T-helper 22 cell (primary cell): ENCODE results near the gene PRKD2.
A peak's percentile ranks its signal among the peaks of the same experiment; 100 is the strongest.

Experiments
- DNase-seq: peaks from one replicate; pipeline ENCODE4 v3.0.0-alpha.2; 2020; ENCODE audit warnings: low read depth

PRKD2 gene

DNA sequence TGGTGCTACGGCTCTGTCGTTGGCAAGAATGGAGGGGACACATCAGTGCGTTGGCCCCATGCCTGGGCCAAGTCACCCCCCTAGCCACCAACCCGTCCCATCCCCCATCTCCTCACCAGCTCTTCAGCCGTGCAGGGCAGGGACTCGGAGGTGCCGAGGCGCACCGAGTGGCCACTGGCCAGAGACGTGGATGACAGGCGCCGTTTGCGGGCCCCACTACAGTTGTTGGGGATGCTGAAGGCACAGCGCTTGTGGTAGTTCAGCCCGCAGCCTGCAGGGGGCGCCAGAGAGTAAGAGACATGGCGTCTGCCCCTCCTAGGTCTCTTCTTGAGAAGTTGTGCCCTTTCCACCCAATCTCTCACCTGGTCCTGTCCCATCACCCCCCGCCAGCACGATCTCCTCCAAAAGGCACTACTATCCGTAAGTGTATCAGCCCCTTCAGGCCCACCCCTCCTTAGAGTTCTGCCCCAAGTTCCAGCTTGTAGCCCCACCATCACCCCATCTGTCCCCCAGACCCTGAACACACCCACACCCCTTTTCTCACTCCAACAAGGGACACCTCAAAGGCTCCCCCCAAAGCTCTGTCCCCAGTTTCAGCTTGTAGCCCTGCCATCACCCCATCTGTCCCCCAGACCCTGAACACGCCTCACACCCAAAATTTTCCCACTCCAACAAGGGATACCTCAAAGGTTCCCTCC is 12.4 kb downstream of the PRKD2 start:
- peak; percentile 43 for DNase-seq

DNA sequence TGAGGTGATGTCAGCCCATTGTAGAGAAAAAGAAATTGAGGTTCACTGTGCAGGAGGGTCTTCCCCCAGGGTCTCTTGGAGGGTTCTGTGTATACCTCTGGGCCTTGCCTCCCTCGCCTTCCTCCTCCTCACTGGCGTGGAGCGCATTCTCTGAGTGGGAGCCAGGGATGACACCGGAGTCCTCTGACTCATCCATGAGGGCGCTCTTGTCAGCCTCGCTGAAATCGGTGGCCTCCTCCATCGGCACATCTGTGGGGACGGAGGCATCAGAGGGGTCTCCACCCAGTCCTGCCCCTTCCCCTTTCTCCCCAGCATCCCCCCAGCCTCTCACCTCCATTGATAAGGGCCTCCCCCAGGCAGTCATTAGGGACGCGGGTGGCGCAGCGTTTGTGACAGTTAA is 16.2 kb downstream of the PRKD2 start:
- no peak for DNase-seq

GRCh38 chr19:46698395-46699321 is 18.3 kb downstream of the PRKD2 start:
- DNase-seq: no peak

DNA sequence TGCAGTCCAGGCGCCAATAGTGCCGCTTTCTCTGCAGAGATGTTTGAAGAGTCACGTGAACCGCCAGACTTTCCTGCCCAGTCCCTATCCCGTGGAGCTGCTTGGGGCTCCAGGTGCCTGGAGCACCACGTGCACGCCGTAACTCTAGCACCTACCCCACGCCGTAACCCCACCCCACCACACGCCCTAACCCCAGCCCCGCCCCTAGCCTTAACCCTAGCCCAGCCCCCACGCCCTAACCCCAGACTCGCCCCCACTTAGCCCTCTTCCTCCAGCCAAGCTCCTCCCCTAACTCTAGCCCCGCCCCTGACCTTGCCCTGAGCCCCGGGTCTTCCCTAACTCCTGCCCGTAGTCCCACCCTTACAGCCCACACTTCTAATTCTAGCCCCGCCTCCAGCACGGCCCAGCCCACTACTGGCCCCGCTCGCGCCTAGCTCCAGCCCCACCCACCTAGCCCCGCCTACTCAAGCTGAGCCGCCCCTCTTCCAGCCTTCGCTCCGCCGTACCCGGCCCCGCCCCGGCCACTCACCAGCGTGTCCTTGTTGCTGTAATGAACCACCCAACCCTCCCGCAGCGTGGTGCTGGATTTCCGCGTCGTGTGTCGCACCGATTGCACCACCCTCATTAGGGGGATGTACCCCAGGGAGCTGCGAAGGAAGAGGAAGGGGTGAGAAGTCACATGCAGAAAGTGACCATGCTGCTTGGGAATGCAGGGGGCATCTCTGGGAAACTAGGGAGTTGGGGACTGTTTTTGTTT is 19.5 kb downstream of the PRKD2 start:
- DNase-seq: no peak

GRCh38 chr19:46696866-46697203 is 20.1 kb downstream of the PRKD2 start:
- DNase-seq: no peak

- DNase-seq: no peak
These were observed 20.9 kb downstream of the PRKD2 start for GRCh38 chr19:46696052-46696451.

- DNase-seq: no peak
These were observed 23.2 kb downstream of the PRKD2 start for GRCh38 chr19:46693760-46694159.

GRCh38 chr19:46692918-46693722 is 23.8 kb downstream of the PRKD2 start:
- DNase-seq: no peak

- DNase-seq: no peak
These were observed 25.0 kb downstream of the PRKD2 start for GRCh38 chr19:46691948-46692347.

GRCh38 chr19:46691104-46691503 is 25.8 kb downstream of the PRKD2 start:
- DNase-seq: no peak

DNA sequence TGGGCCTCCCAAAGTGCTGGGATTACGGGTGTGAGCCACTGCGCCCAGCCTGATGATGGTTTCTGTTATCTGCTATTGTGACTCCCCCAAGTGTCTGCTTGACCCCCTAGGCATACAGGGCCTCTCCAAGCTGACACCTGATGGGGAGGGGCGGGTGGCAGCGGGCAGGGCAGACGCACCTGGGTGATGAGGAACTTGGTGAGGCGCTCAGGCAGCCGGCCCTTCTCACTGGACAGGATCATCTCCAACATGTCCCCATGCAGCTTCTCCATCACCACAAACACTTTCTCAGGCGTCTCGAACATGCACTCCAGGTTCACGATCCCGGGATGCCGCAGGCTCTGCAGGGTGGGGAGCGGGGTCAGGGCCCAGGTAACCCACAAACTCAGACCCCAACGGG is 27.6 kb downstream of the PRKD2 start:
- no peak for DNase-seq

DNA sequence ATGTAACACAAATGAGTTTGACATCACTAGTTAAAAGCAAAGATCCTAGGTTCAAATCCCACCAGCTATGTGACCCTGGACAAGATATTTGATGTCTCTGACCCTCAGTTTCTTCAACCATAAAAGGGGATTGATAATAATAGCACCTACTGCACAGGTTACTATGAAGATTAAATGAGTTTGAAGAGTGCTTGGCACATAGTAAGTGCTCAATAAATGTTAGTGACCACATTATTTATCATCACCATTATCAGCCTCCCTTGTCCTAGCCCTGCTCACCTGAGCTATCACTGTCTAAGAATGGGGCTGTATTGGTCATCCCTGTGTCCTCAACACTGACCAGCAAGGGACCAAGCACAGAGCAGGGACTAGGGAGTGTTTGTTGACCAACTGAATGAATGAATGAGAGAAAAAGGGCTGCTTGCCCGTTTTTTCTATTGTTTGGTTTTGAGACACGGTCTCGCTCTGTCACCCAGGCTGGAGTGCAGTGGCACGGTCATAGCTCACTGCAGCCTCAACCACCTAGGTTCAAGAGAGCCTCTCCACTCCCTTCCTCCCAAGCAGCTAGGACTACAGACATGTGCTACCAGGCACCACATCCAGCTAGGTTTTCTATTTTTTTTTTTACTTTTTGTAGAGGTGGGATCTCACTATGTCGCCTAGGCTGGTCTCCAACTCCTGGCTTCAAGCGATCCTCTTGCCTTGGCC is 29.3 kb downstream of the PRKD2 start:
- no peak for DNase-seq

- no peak for DNase-seq
These were observed 31.7 kb downstream of the PRKD2 start for GRCh38 chr19:46685189-46685588.

- DNase-seq: peak; percentile 29
These were observed 38.7 kb downstream of the PRKD2 start for GRCh38 chr19:46678110-46678732.

- DNase-seq: no peak
These were observed 42.3 kb downstream of the PRKD2 start for GRCh38 chr19:46674416-46675178.

- no peak for DNase-seq
These were observed 46.1 kb downstream of the PRKD2 start for GRCh38 chr19:46670813-46671212.

- no peak for DNase-seq
These were observed 48.3 kb downstream of the PRKD2 start for GRCh38 chr19:46668662-46669061.

- DNase-seq: no peak
These were observed 51.8 kb downstream of the PRKD2 start for GRCh38 chr19:46665072-46665471.

DNA sequence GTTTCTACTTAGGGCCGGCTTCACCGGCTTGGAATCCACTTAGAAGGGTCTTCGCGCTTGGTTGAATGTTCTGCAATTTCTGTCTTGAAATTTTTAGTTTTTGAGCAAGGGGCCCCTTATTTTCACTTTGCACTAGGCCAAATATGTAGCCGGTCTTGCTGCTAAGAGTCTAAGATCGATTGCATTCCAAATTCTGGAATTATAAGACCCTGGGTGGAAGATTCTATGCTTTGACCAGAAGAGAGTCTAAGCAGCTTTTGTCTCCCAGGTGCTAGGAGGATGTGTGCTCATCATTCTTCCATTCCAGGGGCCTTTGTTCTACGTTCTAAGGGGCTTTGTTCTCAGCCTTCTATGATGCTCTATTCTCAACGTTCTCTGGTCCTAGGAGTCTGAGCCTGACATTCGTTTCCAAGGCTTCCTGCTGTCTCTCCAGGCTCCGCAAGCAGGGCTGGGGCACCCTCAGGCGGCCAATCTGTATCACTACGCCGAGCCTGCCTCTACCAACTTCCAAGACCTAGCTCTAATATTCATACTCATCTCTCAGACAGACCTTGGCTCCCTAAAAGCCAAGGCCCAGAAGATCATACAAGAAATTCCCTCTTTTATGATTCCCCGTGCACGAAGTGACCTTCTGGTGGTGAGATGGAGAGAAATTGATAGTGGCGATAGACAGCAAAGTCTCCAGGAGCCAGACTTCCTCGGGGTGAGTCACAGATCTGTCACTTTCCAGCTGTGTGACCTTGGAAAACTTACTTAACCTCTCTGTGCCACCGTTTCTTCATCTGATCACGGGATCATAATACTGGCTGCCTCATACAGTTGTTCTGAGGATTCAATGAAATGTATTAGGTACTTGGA is 55.0 kb downstream of the PRKD2 start:
- DNase-seq: peak; percentile 56
